Heart left ventricle (tissue), 16 donors: ENCODE measurements around the gene FCER1G. TPM values are rescaled to one million over a fixed set of nuclear protein-coding genes. Genes with fewer than 3 reads are reported as not detected.

ENCODE experiments used
- ATAC-seq, 4 donors: fragments of 200-7000 bp; cut with Tn5 transposase; one replicate each; pipeline ENCODE4 v1.9.1; 2020 to 2022; ENCODE audit warnings: moderate library complexity in 4 of 4, mild to moderate bottlenecking in 3 of 4, moderate number of reproducible peaks in 1 of 4
- DNase-seq, 5 donors: peaks; one replicate each; pipeline ENCODE4 v3.0.0-alpha.2; 2020
- H3K27ac ChIP-seq, 12 donors: fragments of 200-600 bp; sonication (generic) in 4 of 12; one replicate each; pipeline versions ENCODE4 v1.5.0 to v1.8.0; 2016 to 2022; ENCODE audit warnings: mild to moderate bottlenecking in 2 of 12
- H3K27me3 ChIP-seq, 9 donors: fragments of 200-600 bp; sonication (generic) in 2 of 9; one replicate each; pipeline versions ENCODE4 v1.5.1 to v1.8.0; 2016 to 2022; ENCODE audit warnings: mild to moderate bottlenecking in 3 of 9
- H3K36me3 ChIP-seq, 9 donors: fragments of 200-600 bp; sonication (generic) in 2 of 9; one replicate each; pipeline versions ENCODE4 v1.5.0 to v1.8.0; 2018 to 2022; ENCODE audit warnings: mild to moderate bottlenecking in 2 of 9
- H3K4me1 ChIP-seq, 12 donors: fragments of 200-600 bp; sonication (generic) in 4 of 12; one replicate each; pipeline versions ENCODE4 v1.5.0 to v1.8.0; 2016 to 2022; ENCODE audit warnings: mild to moderate bottlenecking in 3 of 12
- H3K4me3 ChIP-seq, 12 donors: fragments of 200-600 bp; sonication (generic) in 4 of 12; one replicate each; pipeline versions ENCODE4 v1.5.0 to v1.8.0; 2017 to 2022; ENCODE audit warnings: mild to moderate bottlenecking in 9 of 12, moderate library complexity in 4 of 12
- H3K9me3 ChIP-seq, 12 donors: fragments of 200-600 bp; sonication (generic) in 4 of 12; one replicate each; pipeline versions ENCODE4 v1.5.0 to v1.8.0; 2016 to 2022; ENCODE audit warnings: mild to moderate bottlenecking in 1 of 12
- POLR2A ChIP-seq, 2 donors: fragments of 450-650 bp; IDR thresholded peaks; one replicate each; pipeline ENCODE4 v1.6.1; 2017; ENCODE audit warnings: antibody characterized with exemption in 2 of 2, mild to moderate bottlenecking in 2 of 2, moderate library complexity in 2 of 2
- WGBS, 4 donors: extraction: QIAGEN DNeasy Blood & Tissue Kit in 2 of 4; methylation state at CpG; one replicate each; pipeline versions ENCODE4 v1.1.5 to v1.1.7; 2013 to 2018; 5-methylcytosine and 5-hydroxymethylcytosine counted together
- intact Hi-C, 10 donors: fragments of 100-400 bp; cut with DNase I; formaldehyde crosslinking; loops; one replicate each; pipeline versions ENCODE4 v1.11.1 to v1.14.2; 2022
- polyA plus RNA-seq, 2 donors: library from polyadenylated mRNA; stranded (reverse); fragments of 200-250 nt; gene quantifications; one replicate each; pipeline ENCODE4 v1.2.3, GENCODE V29; 2013
- total RNA-seq, 9 donors: library from RNA; depleted of rRNA in 2 of 9; stranded (reverse); fragments of >200 nt in 2 of 9; fragmentation: NEBNext Ultra II Directional in 3 of 9; extraction: Animal tissue kit (Norgen Biotek cat#: 25700) in 3 of 9; gene quantifications; one replicate each; pipeline versions ENCODE4 v1.1.0 to v1.2.4, GENCODE V29; 2016 to 2023
- TF ChIP-seq, protein P1 (sequence below), 12 donors: fragments of 200-600 bp; sonication (generic) in 4 of 12; IDR thresholded peaks; one replicate each; pipeline versions ENCODE4 v1.5.0 to v1.8.0; 2018 to 2022; ENCODE audit warnings: antibody characterized with exemption in 12 of 12, mild to moderate bottlenecking in 5 of 12
- donor health status: ischemic (EF 13 %, LVEDD 7.1; RV severe dilation, severe dysfunction).
- donor health status: healthy with polysubstance abuse.
- donor health status: DM: no; HTN: yes; CAD: no.
- donor health status: DM: no; HTN: no; CAD: no.
- donor health status: ischemic (EF 25% LVEDD 6.9; RV normal size, moderate dysfunction).
- donor health status: ischemic (EF 25% LVEDD 5.7; RV mildly dilated, moderate dysfunction).
- donor health status: healthy.
- donor health status: DM: yes; HTN: yes; CAD: no.
- donor health status: ischemic (EF 35%, LVEDD 5.7; RV mildly dilated, moderate dysfunction).
- donor health status: nonischemic (EF 11% LVEDD 7.7; RV severe dilation, severe dysfunction).
- donor health status: DM: yes; HTN: yes; CAD: no.
- donor health status: PGD.
- donor health status: ischemic (EF 29% LVEDD 5.4; RV normal size, mild dysfunction).
- donor health status: nonischemic (EF 23%, LVEDD 6.1; RV moderate dilation, normal function).

FCER1G gene
- total and polyA plus RNA-seq, 11 donors, result 2.9 to 157 (median 17.1) TPM

DNA sequence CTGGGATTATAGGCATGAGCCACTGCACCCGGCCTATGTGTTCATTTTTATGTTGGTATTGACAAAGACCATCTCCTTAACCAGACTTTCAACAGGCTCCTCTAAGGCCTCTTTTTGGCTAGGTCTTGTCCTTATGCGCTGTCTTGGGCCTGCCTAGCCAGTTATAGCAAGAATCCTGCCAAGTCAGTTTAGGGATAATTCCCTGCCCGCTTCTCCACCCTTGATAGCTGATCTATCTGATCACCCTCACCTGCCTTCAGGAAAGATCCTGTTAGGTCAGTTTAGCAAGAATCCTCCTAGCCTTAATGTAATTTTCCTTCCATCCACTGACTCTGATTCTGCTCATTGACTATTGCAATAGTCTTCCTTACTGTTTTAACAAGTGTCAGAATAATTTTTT lies 35.4 kb upstream of the FCER1G start:
- TF ChIP-seq, protein P1, sequence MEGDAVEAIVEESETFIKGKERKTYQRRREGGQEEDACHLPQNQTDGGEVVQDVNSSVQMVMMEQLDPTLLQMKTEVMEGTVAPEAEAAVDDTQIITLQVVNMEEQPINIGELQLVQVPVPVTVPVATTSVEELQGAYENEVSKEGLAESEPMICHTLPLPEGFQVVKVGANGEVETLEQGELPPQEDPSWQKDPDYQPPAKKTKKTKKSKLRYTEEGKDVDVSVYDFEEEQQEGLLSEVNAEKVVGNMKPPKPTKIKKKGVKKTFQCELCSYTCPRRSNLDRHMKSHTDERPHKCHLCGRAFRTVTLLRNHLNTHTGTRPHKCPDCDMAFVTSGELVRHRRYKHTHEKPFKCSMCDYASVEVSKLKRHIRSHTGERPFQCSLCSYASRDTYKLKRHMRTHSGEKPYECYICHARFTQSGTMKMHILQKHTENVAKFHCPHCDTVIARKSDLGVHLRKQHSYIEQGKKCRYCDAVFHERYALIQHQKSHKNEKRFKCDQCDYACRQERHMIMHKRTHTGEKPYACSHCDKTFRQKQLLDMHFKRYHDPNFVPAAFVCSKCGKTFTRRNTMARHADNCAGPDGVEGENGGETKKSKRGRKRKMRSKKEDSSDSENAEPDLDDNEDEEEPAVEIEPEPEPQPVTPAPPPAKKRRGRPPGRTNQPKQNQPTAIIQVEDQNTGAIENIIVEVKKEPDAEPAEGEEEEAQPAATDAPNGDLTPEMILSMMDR (IDR thresholded peaks at IDR 0.05), result no peak
- Histone ChIP-seq H3K36me3 (peaks cover 0 to 14% (median 12%) of the 10 kb centered on the region in 9 donors), H3K4me1 (peaks cover 0 to 63% (median 19%) of the 10 kb centered on the region in 12 donors), H3K9me3 (no peaks in the 10 kb centered on the region), H3K27ac (no peak overlapping the region), H3K27me3 (no peaks in the 10 kb centered on the region), H3K4me3 (no peak overlapping the region)
- intact Hi-C loops, result no loop called here
- ATAC-seq (no peak), DNase-seq (no peak)
- WGBS, 4 donors, result 96 to 97% (median 97%) methylated on average over 3 of the region's 3 CpGs

DNA sequence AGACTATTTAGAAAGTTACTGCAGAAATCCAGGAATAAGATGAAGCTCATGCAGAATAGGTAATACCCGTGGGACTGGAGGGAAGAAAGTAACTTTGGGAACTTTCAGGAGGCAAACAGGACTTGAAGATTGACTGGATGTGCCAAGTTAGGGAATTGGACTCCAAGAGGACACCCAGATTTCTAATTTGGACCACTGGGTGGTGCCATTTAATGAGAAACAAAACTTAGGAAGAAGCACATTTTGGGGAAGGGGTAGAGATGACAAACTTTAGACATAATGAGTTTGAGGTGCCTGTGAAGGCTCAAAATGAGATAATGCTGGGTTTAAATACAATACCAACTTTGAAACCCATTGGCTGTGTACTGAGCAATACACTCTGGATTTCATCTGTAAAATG lies 34.5 kb upstream of the FCER1G start:
- intact Hi-C loops, result no loop called here
- DNase-seq (no peak), ATAC-seq (no peak)
- Histone ChIP-seq H3K4me1 (peaks cover 0 to 71% (median 26%) of the 10 kb centered on the region in 12 donors), H3K9me3 (no peaks in the 10 kb centered on the region), H3K4me3 (no peak overlapping the region), H3K36me3 (peaks cover 0 to 4% (median 2%) of the 10 kb centered on the region in 9 donors), H3K27me3 (no peaks in the 10 kb centered on the region), H3K27ac (peak overlapping the region in 1 of 12 donors; percentile 92)
- 44 to 80% (median 68%) methylated on average over 1 of the region's 1 CpG for WGBS, 4 donors
- TF ChIP-seq, protein P1 (IDR thresholded peaks at IDR 0.05), result peak in 7 of 12 donors; percentile 7 to 36 (median 30)
- no peak for TF ChIP-seq POLR2A (IDR thresholded peaks at IDR 0.05)

DNA sequence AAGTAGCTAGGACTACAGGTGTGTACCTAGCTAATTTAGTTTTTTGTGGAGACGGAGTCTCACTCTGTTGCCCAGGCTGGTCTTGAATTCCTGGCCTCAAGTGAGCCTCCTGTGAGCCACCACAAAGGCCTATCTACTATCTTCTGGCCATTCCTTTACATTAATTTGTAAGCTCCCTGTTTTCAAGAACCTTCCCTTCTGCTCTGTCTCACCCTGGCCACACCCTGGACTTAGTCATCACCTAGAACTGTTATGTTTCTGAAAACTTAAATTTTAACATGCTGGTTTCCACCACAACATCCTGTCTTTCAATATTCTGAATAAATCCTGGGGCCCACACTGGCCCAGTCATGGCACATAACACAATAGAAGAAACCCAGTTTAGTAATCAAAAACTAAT lies 32.9 kb upstream of the FCER1G start:
- no peak for ATAC-seq
- H3K27ac ChIP-seq, result peak overlapping the region in 3 of 12 donors; percentile 36 to 92 (median 50)
- 95 to 100% (median 97%) methylated on average over 1 of the region's 1 CpG for WGBS, 4 donors
- intact Hi-C loops, result no loop called here
- H3K4me1 ChIP-seq, result peaks cover 0 to 75% (median 23%) of the 10 kb centered on the region in 12 donors
- peak in 1 of 5 donors; percentile 13 for DNase-seq
- H3K4me3 ChIP-seq, result no peak overlapping the region
- H3K27me3 ChIP-seq, result no peaks in the 10 kb centered on the region
- TF ChIP-seq, protein P1 (IDR thresholded peaks at IDR 0.05), result no peak
- TF ChIP-seq POLR2A (IDR thresholded peaks at IDR 0.05), result no peak
- no peaks in the 10 kb centered on the region for H3K9me3 ChIP-seq
- H3K36me3 ChIP-seq, result no peaks in the 10 kb centered on the region

DNA sequence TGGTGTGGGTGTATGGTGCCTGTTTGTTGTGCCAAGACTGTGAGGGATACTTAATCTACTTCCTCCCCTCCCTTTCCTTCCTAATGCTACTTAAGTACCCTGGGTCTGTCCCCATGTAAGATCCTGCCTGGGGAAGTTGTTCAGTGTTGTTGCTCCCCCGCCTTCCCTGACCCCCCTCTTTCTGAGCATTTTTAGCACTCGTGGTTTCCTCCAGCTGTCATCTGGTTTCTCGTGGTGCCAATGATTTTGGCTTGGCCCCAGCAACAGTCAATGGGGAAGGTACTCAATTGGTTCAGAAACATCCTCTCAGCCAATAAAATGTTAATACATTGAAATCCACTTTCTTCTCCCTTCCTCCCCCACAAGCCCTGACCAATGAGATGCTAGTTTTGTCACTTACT lies 29.8 kb upstream of the FCER1G start:
- intact Hi-C loops, result loop anchor here in 1 of 10 donors (5.0 kb wide), 1 partner anchor 202 kb away; no protein-coding TSS in a partner anchor
- peak; percentile 82 to 90 (median 89) for DNase-seq
- peak; percentile 76 to 93 (median 87) for ATAC-seq
- H3K4me1 ChIP-seq, result peaks cover 0 to 91% (median 20%) of the 10 kb centered on the region in 12 donors
- H3K4me3 ChIP-seq, result peak overlapping the region in 1 of 12 donors; percentile 42
- H3K36me3 ChIP-seq, result no peaks in the 10 kb centered on the region
- peak overlapping the region; percentile 19 to 92 (median 66) for H3K27ac ChIP-seq
- TF ChIP-seq, protein P1 (IDR thresholded peaks at IDR 0.05), result no peak
- no peak for TF ChIP-seq POLR2A (IDR thresholded peaks at IDR 0.05)
- H3K9me3 ChIP-seq, result no peaks in the 10 kb centered on the region
- 0% methylated on average over 3 of the region's 3 CpGs for WGBS, 4 donors
- H3K27me3 ChIP-seq, result no peaks in the 10 kb centered on the region
